NAMALWA (cell line): ENCODE measurements around the gene MOB2.
A peak's percentile ranks its signal among the peaks of the same experiment; 100 is the strongest.

ENCODE experiments used
- DNase-seq: peaks from one replicate; pipeline ENCODE4 v3.0.0-alpha.2; 2015; ENCODE audit warnings: low spot score

Gene MOB2, protein sequence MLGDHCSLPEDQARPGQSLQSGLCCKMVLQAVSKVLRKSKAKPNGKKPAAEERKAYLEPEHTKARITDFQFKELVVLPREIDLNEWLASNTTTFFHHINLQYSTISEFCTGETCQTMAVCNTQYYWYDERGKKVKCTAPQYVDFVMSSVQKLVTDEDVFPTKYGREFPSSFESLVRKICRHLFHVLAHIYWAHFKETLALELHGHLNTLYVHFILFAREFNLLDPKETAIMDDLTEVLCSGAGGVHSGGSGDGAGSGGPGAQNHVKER

GRCh38 chr11:1486054-1486825 lies at the start of gene MOB2:
Gene MOB2, minus strand, starts transcription at chr11:1486779. Its CDS starts 223 bp downstream, at chr11:1486556.
- DNase-seq, result no peak

GRCh38 chr11:1534682-1535081 lies 48.1 kb upstream of the MOB2 start:
- DNase-seq, result no peak

DNA sequence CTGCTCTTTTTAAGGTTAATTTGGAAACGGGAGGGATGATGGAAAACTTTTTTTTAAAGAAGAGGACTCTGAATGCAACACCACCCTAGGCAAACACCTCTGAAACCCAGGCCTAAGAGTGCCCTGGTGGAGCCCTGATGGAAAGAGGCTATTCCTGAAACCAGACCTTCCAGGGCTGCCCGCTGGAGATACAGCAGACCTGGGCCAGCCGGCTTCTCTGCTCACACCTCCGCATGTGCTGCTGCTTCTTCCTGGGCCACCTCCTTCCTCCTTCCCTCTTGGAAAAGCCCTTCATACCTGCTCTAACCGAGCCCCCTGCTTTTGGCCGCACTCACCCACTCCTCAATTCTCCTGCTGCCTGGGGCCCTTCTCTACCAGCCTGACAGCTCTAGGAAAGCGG lies 47.6 kb upstream of the MOB2 start:
- no peak for DNase-seq

DNA sequence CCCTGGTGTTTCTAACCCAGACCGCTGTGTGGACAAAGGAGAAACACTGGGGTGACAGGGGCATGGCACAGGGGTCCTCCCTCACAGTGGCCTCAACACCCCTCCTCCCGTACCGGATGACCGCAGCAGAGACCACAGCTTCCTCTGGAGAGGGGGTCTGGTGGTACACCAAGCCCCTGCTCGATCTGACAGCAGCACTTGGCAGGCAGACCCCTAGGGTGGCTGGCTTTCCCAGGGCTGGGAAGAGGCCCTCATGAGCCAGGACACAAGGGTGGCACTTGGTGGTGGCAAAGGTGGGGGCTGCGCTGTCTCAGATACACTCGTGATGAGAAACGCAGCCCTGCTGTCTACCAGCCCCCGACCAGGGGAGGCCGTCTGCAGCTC lies 46.8 kb upstream of the MOB2 start:
- DNase-seq, result no peak

GRCh38 chr11:1532606-1533341 lies 46.2 kb upstream of the MOB2 start:
- DNase-seq, result no peak

- no peak for DNase-seq
Measured at GRCh38 chr11:1532014-1532586, 45.5 kb upstream of the MOB2 start.

DNA sequence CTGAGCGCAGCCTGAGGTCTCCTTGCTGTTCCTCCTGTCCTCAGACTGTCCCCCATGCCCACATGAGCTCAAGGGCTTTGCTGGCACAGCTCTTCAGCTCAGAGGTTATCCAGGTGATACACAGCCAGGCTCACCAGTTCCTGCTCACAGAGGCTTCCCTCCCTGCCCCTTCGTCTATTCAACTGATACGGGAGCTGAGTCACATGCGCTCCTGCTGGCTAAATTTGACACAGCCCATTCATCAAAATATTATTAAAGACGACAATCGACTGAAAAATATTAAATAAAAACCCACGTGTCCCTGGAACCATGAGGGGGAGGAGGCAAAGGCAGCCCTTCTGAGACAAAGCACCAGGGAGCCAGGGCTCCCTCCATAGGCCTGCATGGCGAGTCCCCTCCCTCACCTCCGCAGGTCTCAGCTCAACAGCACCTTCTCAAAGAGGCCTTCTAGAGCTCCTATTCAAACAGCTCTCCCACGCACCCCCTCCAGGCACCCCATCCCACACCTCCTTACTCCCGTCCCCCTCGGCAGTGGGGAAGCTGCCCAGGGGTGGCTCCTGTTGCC lies 45.0 kb upstream of the MOB2 start:
- no peak for DNase-seq

- DNase-seq, result no peak
Measured at GRCh38 chr11:1530686-1531448, 44.3 kb upstream of the MOB2 start.

GRCh38 chr11:1529774-1530173 lies 43.2 kb upstream of the MOB2 start:
- DNase-seq, result no peak

- no peak for DNase-seq
Measured at GRCh38 chr11:1529286-1529685, 42.7 kb upstream of the MOB2 start.

GRCh38 chr11:1528710-1529109 lies 42.1 kb upstream of the MOB2 start:
- no peak for DNase-seq

- no peak for DNase-seq
Measured at GRCh38 chr11:1526785-1527184, 40.2 kb upstream of the MOB2 start.

GRCh38 chr11:1523779-1524178 lies 37.2 kb upstream of the MOB2 start:
- DNase-seq, result peak; percentile 80

- no peak for DNase-seq
Measured at GRCh38 chr11:1523077-1523476, 36.5 kb upstream of the MOB2 start.

DNA sequence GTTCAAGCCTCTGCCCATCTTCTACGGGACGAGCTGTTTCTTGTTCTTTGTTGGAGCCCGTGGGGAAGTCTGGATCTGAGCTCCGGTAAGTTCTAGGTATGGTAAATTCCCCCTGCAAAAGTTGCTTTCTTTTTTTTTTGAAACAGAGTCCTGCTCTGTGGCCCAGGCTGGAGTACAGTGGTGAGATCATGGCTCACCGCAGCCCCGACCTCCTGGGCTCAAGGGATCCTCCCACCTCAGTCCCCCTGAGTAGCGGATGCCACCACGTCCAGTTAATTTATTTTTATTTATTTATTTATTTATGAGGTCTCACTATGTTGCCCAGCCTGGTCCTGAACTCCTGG lies 35.5 kb upstream of the MOB2 start:
- no peak for DNase-seq

DNA sequence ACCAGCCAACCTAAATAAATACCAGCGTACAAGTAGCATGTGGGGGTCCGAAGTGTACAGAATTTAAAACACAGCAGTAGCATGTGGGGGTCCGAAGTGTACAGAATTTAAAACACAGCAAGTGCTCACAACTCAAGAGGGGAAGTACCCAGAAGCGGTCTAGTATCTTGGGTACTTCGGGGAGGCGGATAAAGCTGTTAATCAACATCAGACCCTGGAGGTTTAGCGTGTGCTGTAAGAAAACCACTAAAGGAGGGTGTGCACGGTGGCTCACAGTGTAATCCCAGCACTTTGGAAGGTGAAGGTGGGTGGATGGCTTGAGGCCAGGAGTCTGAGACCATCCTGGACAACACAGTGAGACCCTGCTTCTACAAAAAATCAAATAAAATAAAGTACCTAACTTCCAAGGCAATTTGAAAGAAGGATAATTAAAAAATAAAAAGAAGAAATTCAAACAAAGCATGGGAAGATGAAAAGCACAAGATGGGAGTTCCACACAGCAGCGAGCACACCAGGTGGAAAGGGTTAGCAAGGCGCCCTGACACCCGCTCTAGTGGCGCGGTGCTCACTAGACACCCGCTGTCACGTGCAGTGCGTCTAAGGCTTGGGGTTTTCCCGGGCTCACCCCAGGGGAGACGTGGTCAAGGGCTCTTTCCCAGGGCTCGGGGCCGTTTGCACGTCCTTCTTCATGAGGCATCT lies 35.0 kb upstream of the MOB2 start:
- DNase-seq, result peak; percentile 75

DNA sequence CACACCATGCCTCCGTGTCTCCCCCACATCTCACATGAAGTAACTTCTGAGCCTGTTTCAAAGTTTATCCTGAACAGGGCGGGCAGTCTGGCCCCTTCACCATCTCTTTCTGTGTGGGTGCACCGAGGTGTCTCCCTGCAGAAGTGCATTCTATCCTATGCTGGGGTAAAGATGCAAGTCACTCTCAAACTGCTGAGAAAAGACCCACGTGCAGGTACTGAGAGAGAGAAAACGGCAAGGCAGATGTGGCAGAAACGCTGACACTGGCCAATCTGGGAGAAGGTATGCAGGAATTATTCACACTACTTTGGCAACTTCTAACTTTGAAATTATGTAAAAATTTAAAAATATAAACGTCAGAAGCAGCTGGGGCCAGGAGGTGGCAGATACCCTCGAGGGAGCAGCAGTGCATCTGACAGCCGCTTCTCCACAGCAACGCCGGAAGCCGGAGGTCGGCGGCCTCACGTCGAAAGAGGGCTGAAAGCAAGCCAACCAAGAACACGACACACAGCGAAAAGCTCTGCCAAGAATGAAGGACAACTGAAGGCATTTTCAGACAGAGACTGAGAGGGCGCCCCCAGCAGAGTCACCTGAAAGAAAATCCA lies 34.2 kb upstream of the MOB2 start:
- DNase-seq, result peak; percentile 63

DNA sequence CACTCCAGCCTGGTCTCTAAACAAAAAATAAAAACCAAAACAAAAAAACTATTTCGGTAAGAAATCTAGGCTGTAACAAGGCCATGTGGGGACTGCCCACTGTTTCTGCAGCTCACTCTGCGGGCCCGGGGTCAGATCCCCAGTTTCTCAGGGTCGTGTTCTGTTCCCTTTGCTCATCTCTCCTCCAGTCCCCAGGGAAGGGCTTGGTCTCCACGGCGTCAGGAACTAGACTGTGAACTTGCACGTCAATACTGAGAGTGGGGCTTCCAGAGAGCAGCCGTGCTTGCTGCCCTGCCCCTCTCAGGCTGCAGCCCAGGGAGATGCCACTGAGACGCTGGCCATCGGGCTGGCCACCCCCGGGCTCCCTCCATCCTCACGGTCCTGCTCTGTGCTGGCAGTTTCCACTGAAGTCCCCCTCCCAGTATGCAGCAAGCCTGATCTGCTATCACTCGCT lies 33.7 kb upstream of the MOB2 start:
- DNase-seq, result no peak

- DNase-seq, result no peak
Measured at GRCh38 chr11:1519028-1520010, 32.7 kb upstream of the MOB2 start.
